Loucy (cell line): ENCODE data around the gene EPG5.

Experiments
- H2AFZ ChIP-seq: fragments of 200-600 bp; sonication (generic); 2 replicates; pipeline ENCODE4 v1.6.0; 2016; ENCODE audit warnings: antibody characterized with exemption, mild to moderate bottlenecking, low read length, moderate library complexity
- H3F3A ChIP-seq: fragments of 200-600 bp; 2 replicates; pipeline ENCODE4 v1.6.0; 2016; ENCODE audit warnings: antibody characterized with exemption, low read depth, mild to moderate bottlenecking
- H3K27me3 ChIP-seq: fragments of 200-600 bp; sonication (generic); 2 replicates; pipeline ENCODE4 v1.6.1; 2014; ENCODE audit warnings: low read length, mild to moderate bottlenecking; ENCODE audit not compliant: insufficient read depth, poor library complexity, severe bottlenecking
- H3K36me3 ChIP-seq: fragments of 200-600 bp; sonication (generic); 2 replicates; pipeline ENCODE4 v1.6.1; 2016; ENCODE audit warnings: low read length; ENCODE audit not compliant: insufficient read depth
- H3K4me1 ChIP-seq: fragments of 200-600 bp; sonication (generic); 2 replicates; pipeline ENCODE4 v1.5.1; 2014; ENCODE audit warnings: low read length, mild to moderate bottlenecking; ENCODE audit not compliant: insufficient read depth, poor library complexity, severe bottlenecking
- H3K4me2 ChIP-seq: fragments of 200-600 bp; sonication (generic); 2 replicates; pipeline ENCODE4 v1.6.0; 2014; ENCODE audit warnings: antibody characterized with exemption, low read length, low read depth, mild to moderate bottlenecking; ENCODE audit not compliant: poor library complexity, severe bottlenecking
- H3K4me3 ChIP-seq: fragments of 200-600 bp; sonication (generic); 2 replicates; pipeline ENCODE4 v1.5.1; 2014; ENCODE audit warnings: low read length, mild to moderate bottlenecking, mixed read lengths; ENCODE audit not compliant: poor library complexity, severe bottlenecking
- H3K79me2 ChIP-seq: fragments of 200-600 bp; sonication (generic); 2 replicates; pipeline ENCODE4 v1.6.1; 2014; ENCODE audit warnings: low read length; ENCODE audit not compliant: insufficient read depth
- H3K9ac ChIP-seq: fragments of 200-600 bp; sonication (generic); 2 replicates; pipeline ENCODE4 v1.6.0; 2014; ENCODE audit warnings: mild to moderate bottlenecking, low read depth, low read length, moderate library complexity; ENCODE audit not compliant: poor library complexity, severe bottlenecking
- H3K9me2 ChIP-seq: fragments of 200-600 bp; sonication (generic); replicated peaks from 2 replicates; pipeline ENCODE4 v1.6.1; 2016; ENCODE audit warnings: low read depth, low read length, mixed read lengths
- H3K9me3 ChIP-seq: fragments of 200-600 bp; sonication (generic); 2 replicates; pipeline ENCODE4 v1.6.1; 2014; ENCODE audit warnings: mild to moderate bottlenecking, antibody characterized with exemption, low read length, low read depth; ENCODE audit not compliant: insufficient read depth
- H4K20me1 ChIP-seq: fragments of 200-600 bp; sonication (generic); 2 replicates; pipeline ENCODE4 v1.6.0; 2014; ENCODE audit warnings: antibody characterized with exemption, low read length, mild to moderate bottlenecking; ENCODE audit not compliant: insufficient read depth, poor library complexity, severe bottlenecking
- EZH2phosphoT487 ChIP-seq: fragments of 200-600 bp; IDR thresholded peaks from 2 replicates; pipeline ENCODE4 v1.6.1; 2018; ENCODE audit warnings: antibody characterized with exemption, mild to moderate bottlenecking, moderate library complexity, borderline replicate concordance
- TF ChIP-seq, protein P1 (sequence below): fragments of 200-600 bp; sonication (generic); conservative IDR thresholded peaks from 2 replicates; pipeline ENCODE4 v1.5.1; 2014; ENCODE audit warnings: mild to moderate bottlenecking, antibody characterized with exemption, low read length

EPG5 gene

DNA sequence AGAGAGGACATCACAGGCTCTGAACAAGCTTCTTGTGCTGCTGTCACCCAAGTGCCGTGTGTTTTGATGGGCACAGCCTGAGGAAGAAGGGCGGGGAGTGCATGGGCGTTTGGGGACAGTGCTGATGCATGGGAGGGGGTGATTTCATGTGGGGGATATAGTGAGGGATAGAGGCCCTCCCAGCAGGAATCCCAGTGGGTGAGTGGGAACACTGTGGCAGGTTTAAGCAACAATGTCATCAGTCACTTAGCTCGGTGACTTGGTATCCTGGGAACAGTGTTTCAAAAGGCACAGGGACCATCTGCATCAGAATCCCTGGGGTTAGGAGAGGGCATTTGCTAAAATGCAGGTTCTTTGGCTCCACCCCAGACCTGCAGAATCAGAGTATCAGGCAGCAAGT lies 141.0 kb downstream of the EPG5 start:
- Histone ChIP-seq H3K79me2 (no peaks in the 10 kb centered on the region), H4K20me1 (no peaks in the 10 kb centered on the region), H3K9me3 (no peaks in the 10 kb centered on the region), H3K36me3 (no peaks in the 10 kb centered on the region), H3K27me3 (no peaks in the 10 kb centered on the region), H3K9me2 (no peaks in the 10 kb centered on the region), H3K4me2 (no peak overlapping the region), H3K4me3 (no peak overlapping the region), H2AFZ (no peak overlapping the region), H3K9ac (no peak overlapping the region), H3F3A (peaks cover 9% of the 10 kb centered on the region; the same call in 1 of the 2 replicates), H3K4me1 (peaks cover 55% of the 10 kb centered on the region)
- no peak for TF ChIP-seq EZH2phosphoT487
- TF ChIP-seq, protein P1, sequence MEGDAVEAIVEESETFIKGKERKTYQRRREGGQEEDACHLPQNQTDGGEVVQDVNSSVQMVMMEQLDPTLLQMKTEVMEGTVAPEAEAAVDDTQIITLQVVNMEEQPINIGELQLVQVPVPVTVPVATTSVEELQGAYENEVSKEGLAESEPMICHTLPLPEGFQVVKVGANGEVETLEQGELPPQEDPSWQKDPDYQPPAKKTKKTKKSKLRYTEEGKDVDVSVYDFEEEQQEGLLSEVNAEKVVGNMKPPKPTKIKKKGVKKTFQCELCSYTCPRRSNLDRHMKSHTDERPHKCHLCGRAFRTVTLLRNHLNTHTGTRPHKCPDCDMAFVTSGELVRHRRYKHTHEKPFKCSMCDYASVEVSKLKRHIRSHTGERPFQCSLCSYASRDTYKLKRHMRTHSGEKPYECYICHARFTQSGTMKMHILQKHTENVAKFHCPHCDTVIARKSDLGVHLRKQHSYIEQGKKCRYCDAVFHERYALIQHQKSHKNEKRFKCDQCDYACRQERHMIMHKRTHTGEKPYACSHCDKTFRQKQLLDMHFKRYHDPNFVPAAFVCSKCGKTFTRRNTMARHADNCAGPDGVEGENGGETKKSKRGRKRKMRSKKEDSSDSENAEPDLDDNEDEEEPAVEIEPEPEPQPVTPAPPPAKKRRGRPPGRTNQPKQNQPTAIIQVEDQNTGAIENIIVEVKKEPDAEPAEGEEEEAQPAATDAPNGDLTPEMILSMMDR, result no peak

DNA sequence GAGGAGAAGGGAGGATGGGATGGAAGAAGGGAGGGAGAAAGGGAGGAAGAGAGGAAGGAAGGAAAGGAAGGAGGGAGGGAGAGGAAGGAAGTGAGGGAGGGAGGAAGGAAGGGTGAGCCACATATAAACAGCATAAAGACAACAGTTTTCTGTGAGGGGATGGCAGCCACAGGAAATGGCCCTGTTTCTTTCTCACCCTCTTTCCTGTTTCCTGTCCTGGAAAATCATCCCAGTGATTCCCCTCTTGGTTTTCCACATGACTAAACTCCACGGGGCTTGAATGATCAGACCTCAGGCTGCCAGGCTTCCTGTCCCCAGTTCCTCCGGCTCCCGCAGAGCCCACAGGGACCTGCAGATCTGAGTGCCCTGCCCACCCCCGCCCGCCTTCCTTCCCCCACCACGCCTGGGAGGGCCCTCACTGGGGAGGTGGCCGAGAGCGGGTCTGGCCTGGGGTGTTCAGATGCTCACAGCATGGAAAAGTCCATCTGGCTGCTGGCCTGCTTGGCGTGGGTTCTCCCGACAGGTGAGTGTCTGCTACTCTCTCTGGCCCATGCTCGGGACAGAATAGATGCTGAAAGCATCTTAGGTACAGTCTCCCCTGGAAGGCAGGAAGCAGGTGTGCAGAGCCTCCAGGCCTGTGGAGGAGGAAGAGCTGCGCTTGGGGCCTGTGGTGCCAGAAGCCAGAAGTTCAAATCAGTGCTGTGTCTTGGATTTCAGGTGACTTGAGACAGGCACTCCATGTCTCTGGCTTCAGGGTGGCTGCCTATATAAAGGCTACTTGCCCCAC lies 141.7 kb downstream of the EPG5 start, which contains the start of gene SIGLEC15:
Gene SIGLEC15, plus strand, starts transcription at position 418 of the 787 bp plus-strand sequence. Its CDS starts 54 bp downstream, at position 472.
- TF ChIP-seq, protein P1, result no peak
- no peak for TF ChIP-seq EZH2phosphoT487
- Histone ChIP-seq H2AFZ (no peak within 1 kb of the TSS), H3K27me3 (no peaks in the 10 kb centered on the region), H3K9ac (peak within 1 kb of the TSS; percentile 44), H4K20me1 (no peaks in the 10 kb centered on the region), H3K9me3 (no peaks in the 10 kb centered on the region), H3K4me1 (peaks cover 61% of the 10 kb centered on the region), H3K4me2 (peak within 1 kb of the TSS; percentile 33), H3K9me2 (no peaks in the 10 kb centered on the region), H3K4me3 (no peak within 1 kb of the TSS), H3K79me2 (no peaks in the 10 kb centered on the region), H3F3A (peaks cover 9% of the 10 kb centered on the region; the same call in 1 of the 2 replicates), H3K36me3 (no peaks in the 10 kb centered on the region)

DNA sequence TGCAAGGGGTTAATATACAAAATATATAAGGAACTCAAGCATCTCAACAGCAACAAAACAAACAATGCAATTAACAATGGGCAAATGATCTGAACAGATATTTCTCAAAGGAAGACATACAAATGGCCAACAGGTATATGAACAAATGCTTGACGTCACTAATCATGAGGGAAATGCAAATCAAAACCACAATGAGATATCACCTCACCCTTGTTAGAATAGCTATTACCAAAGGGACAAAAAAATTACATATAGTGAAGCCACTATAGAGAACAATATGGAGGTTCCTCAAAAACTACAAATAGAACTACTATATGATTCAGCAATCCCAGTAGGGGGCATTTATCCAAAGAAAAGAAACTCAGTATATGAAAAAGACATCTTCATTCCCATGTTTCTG lies 145.4 kb downstream of the EPG5 start:
- Histone ChIP-seq H3K4me3 (no peak overlapping the region), H3K27me3 (no peaks in the 10 kb centered on the region), H2AFZ (no peak overlapping the region), H3K4me2 (no peak overlapping the region), H3K9me3 (no peaks in the 10 kb centered on the region), H4K20me1 (no peaks in the 10 kb centered on the region), H3K36me3 (no peaks in the 10 kb centered on the region), H3K9ac (no peak overlapping the region), H3K9me2 (no peaks in the 10 kb centered on the region), H3K4me1 (peaks cover 36% of the 10 kb centered on the region), H3K79me2 (no peaks in the 10 kb centered on the region), H3F3A (no peaks in the 10 kb centered on the region)
- TF ChIP-seq EZH2phosphoT487, result no peak
- TF ChIP-seq, protein P1, result 0 out of 2 replicates have a peak, but pooled peaks have one; percentile 12
